Measurements from ENCODE around the gene SOX6. TPM values are rescaled to one million over a fixed set of nuclear protein-coding genes. Genes with fewer than 3 reads are reported as not detected.

Gene SOX6
- total RNA-seq, 1 experiment from 2014 or later = 0.21 TPM

GRCh38 chr11:15943418-15944197, 412.7 kb downstream of the SOX6 start:
- Histone ChIP-seq H3K9me3 (ENCODE audit: control insufficient read depth, insufficient read depth, low read depth, low read length) (no peaks in the 10 kb centered on the region), H3K27me3 (ENCODE audit: control insufficient read depth, insufficient read depth, low read length) (no peaks in the 10 kb centered on the region), H3K36me3 (ENCODE audit: control insufficient read depth, insufficient read depth, low read length) (no peaks in the 10 kb centered on the region), H3K4me1 (ENCODE audit: control insufficient read depth, insufficient read depth, low read length) (no peaks in the 10 kb centered on the region), H3K27ac (ENCODE audit: low read length) (no peak overlapping the region), H3K4me3 (ENCODE audit: low read depth in 2 of 2, low read length in 2 of 2) (no peak overlapping the region)
- ATAC-seq (no peak), DNase-seq (ENCODE audit: low read depth, low spot score) (no peak)
- ChIA-PET CTCF (no interaction called here), POLR2A (no interaction called here)
- in situ Hi-C loops (cut with HindIII; ENCODE audit: low pct_unique_long_range_greater_than_20kb, low sequenced_read_pairs) = no loop called here
- TF ChIP-seq TCF7L2 (IDR thresholded peaks at IDR 0.05; ENCODE audit: low read depth, low read length) (no peak), CTCF (IDR thresholded peaks at IDR 0.05) (no peak), POLR2AphosphoS5 (IDR thresholded peaks at IDR 0.05; ENCODE audit: low read depth, low read length) (no peak), SIN3A (IDR thresholded peaks at IDR 0.05; ENCODE audit: borderline replicate concordance, insufficient read depth, low read depth, low read length) (no peak), REST (IDR thresholded peaks at IDR 0.05; ENCODE audit: insufficient read depth in 1 of 2, low read depth in 2 of 2, low read length in 1 of 2) (no peak)
- BruUV-seq (replicated peaks) = no TSS peak
- intact Hi-C loops (cut with micrococcal nuclease; ENCODE audit: unreplicated experiment) = no loop called here

GRCh38 chr11:15942936-15943335, 413.4 kb downstream of the SOX6 start:
- intact Hi-C loops (cut with micrococcal nuclease; ENCODE audit: unreplicated experiment) (no loop called here), in situ Hi-C loops (cut with HindIII; ENCODE audit: low pct_unique_long_range_greater_than_20kb, low sequenced_read_pairs) (no loop called here)
- DNase-seq (ENCODE audit: low read depth, low spot score) (no peak), ATAC-seq (no peak)
- no peak for TF ChIP-seq SIN3A (IDR thresholded peaks at IDR 0.05; ENCODE audit: borderline replicate concordance, insufficient read depth, low read depth, low read length)
- TF ChIP-seq TCF7L2 (IDR thresholded peaks at IDR 0.05; ENCODE audit: low read depth, low read length) = no peak
- TF ChIP-seq POLR2AphosphoS5 (IDR thresholded peaks at IDR 0.05; ENCODE audit: low read depth, low read length) = no peak
- Histone ChIP-seq H3K4me3 (ENCODE audit: low read depth in 2 of 2, low read length in 2 of 2) (no peak overlapping the region), H3K27ac (ENCODE audit: low read length) (no peak overlapping the region), H3K9me3 (ENCODE audit: control insufficient read depth, insufficient read depth, low read depth, low read length) (no peaks in the 10 kb centered on the region), H3K36me3 (ENCODE audit: control insufficient read depth, insufficient read depth, low read length) (no peaks in the 10 kb centered on the region), H3K4me1 (ENCODE audit: control insufficient read depth, insufficient read depth, low read length) (no peaks in the 10 kb centered on the region), H3K27me3 (ENCODE audit: control insufficient read depth, insufficient read depth, low read length) (no peaks in the 10 kb centered on the region)
- no TSS peak for BruUV-seq (replicated peaks)
- POLR2A ChIA-PET = no interaction called here
- CTCF ChIA-PET = no interaction called here

- Histone ChIP-seq H3K27ac (ENCODE audit: low read length) (no peak overlapping the region), H3K4me1 (ENCODE audit: control insufficient read depth, insufficient read depth, low read length) (no peaks in the 10 kb centered on the region), H3K9me3 (ENCODE audit: control insufficient read depth, insufficient read depth, low read depth, low read length) (no peaks in the 10 kb centered on the region), H3K4me3 (ENCODE audit: low read depth in 2 of 2, low read length in 2 of 2) (no peak overlapping the region), H3K36me3 (ENCODE audit: control insufficient read depth, insufficient read depth, low read length) (no peaks in the 10 kb centered on the region), H3K27me3 (ENCODE audit: control insufficient read depth, insufficient read depth, low read length) (no peaks in the 10 kb centered on the region)
- TF ChIP-seq TCF7L2 (IDR thresholded peaks at IDR 0.05; ENCODE audit: low read depth, low read length) (no peak), REST (IDR thresholded peaks at IDR 0.05; ENCODE audit: insufficient read depth in 1 of 2, low read depth in 2 of 2, low read length in 1 of 2) (no peak), POLR2AphosphoS5 (IDR thresholded peaks at IDR 0.05; ENCODE audit: low read depth, low read length) (no peak), SIN3A (IDR thresholded peaks at IDR 0.05; ENCODE audit: borderline replicate concordance, insufficient read depth, low read depth, low read length) (no peak), CTCF (IDR thresholded peaks at IDR 0.05) (no peak)
- no TSS peak for BruUV-seq (replicated peaks)
- ChIA-PET CTCF (no interaction called here), POLR2A (no interaction called here)
- in situ Hi-C loops (cut with HindIII; ENCODE audit: low pct_unique_long_range_greater_than_20kb, low sequenced_read_pairs) = no loop called here
- intact Hi-C loops (cut with micrococcal nuclease; ENCODE audit: unreplicated experiment) = no loop called here
- DNase-seq (ENCODE audit: low read depth, low spot score) (no peak), ATAC-seq (no peak)
Measured at GRCh38 chr11:15942126-15942525, 414.2 kb downstream of the SOX6 start.
